ENCODE measurements around the gene XPO1. TPM values are rescaled to one million over a fixed set of nuclear protein-coding genes. Genes with fewer than 3 reads are reported as not detected.
A peak's percentile ranks its signal among the peaks of the same experiment; 100 is the strongest.

The XPO1 gene
- total and polyA plus RNA-seq, 2 experiments from 2014 or later: 115 to 485 TPM

DNA sequence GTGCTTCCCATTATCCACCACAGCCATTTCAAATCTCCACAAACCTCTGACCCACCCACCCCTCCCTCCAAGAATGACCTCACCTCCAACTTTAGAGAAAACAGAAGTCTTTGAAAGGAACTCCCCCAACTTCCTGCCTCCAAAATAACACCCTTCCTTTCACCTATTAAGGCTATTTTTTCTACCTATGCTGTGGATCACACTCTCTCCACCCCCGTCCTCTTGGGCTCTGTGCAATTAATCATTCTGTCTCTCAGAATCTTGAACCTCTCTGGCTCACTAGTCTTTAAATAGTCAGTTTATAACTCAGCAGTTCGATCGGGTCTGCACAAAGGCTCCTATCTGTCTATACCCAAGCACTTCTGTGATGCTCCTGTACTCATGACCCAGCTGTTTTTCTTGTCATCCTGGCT, 37.3 kb upstream of the XPO1 start:
- Histone ChIP-seq H3K79me2 (replicated peaks; ENCODE audit: insufficient read depth) (no peaks in the 10 kb centered on the region), H3K9me2 (ENCODE audit: insufficient read depth) (no peaks in the 10 kb centered on the region), H3K4me3 (no peak overlapping the region), H3K27ac (ENCODE audit: low read depth) (0 out of 2 replicates have a peak overlapping the region, but pooled peaks have one; percentile 28), H2AFZ (peak overlapping the region; percentile 78; the same call in 1 of the 2 replicates), H3K27me3 (ENCODE audit: insufficient read depth) (no peaks in the 10 kb centered on the region), H3K4me1 (ENCODE audit: insufficient read depth) (peaks cover 12% of the 10 kb centered on the region), H3K4me2 (peak overlapping the region; percentile 33; the same call in 1 of the 2 replicates), H3F3A (replicated peaks; ENCODE audit: low read depth) (no peaks in the 10 kb centered on the region), H3K36me3 (ENCODE audit: insufficient read depth) (no peaks in the 10 kb centered on the region), H4K20me1 (replicated peaks; ENCODE audit: insufficient read depth) (no peaks in the 10 kb centered on the region)
- peaks cover 10% of the 10 kb centered on the region for H3K4me1 Mint-ChIP-seq
- no peak for ATAC-seq
- TF ChIP-seq EZH2 (IDR thresholded peaks at IDR 0.05; ENCODE audit: low read depth, unreplicated experiment): no peak
- no peak for TF ChIP-seq ZNF331 (CRISPR knock-in tag; IDR thresholded peaks at IDR 0.05; ENCODE audit: low read depth)
- TF ChIP-seq, protein P1, sequence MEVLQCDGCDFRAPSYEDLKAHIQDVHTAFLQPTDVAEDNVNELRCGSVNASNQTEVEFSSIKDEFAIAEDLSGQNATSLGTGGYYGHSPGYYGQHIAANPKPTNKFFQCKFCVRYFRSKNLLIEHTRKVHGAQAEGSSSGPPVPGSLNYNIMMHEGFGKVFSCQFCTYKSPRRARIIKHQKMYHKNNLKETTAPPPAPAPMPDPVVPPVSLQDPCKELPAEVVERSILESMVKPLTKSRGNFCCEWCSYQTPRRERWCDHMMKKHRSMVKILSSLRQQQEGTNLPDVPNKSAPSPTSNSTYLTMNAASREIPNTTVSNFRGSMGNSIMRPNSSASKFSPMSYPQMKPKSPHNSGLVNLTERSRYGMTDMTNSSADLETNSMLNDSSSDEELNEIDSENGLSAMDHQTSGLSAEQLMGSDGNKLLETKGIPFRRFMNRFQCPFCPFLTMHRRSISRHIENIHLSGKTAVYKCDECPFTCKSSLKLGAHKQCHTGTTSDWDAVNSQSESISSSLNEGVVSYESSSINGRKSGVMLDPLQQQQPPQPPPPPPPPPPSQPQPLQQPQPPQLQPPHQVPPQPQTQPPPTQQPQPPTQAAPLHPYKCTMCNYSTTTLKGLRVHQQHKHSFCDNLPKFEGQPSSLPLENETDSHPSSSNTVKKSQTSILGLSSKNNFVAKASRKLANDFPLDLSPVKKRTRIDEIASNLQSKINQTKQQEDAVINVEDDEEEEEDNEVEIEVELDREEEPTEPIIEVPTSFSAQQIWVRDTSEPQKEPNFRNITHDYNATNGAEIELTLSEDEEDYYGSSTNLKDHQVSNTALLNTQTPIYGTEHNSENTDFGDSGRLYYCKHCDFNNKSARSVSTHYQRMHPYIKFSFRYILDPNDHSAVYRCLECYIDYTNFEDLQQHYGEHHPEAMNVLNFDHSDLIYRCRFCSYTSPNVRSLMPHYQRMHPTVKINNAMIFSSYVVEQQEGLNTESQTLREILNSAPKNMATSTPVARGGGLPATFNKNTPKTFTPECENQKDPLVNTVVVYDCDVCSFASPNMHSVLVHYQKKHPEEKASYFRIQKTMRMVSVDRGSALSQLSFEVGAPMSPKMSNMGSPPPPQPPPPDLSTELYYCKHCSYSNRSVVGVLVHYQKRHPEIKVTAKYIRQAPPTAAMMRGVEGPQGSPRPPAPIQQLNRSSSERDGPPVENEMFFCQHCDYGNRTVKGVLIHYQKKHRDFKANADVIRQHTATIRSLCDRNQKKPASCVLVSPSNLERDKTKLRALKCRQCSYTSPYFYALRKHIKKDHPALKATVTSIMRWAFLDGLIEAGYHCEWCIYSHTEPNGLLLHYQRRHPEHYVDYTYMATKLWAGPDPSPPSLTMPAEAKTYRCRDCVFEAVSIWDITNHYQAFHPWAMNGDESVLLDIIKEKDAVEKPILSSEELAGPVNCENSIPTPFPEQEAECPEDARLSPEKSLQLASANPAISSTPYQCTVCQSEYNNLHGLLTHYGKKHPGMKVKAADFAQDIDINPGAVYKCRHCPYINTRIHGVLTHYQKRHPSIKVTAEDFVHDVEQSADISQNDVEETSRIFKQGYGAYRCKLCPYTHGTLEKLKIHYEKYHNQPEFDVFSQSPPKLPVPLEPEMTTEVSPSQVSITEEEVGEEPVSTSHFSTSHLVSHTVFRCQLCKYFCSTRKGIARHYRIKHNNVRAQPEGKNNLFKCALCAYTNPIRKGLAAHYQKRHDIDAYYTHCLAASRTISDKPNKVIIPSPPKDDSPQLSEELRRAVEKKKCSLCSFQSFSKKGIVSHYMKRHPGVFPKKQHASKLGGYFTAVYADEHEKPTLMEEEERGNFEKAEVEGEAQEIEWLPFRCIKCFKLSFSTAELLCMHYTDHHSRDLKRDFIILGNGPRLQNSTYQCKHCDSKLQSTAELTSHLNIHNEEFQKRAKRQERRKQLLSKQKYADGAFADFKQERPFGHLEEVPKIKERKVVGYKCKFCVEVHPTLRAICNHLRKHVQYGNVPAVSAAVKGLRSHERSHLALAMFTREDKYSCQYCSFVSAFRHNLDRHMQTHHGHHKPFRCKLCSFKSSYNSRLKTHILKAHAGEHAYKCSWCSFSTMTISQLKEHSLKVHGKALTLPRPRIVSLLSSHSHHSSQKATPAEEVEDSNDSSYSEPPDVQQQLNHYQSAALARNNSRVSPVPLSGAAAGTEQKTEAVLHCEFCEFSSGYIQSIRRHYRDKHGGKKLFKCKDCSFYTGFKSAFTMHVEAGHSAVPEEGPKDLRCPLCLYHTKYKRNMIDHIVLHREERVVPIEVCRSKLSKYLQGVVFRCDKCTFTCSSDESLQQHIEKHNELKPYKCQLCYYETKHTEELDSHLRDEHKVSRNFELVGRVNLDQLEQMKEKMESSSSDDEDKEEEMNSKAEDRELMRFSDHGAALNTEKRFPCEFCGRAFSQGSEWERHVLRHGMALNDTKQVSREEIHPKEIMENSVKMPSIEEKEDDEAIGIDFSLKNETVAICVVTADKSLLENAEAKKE (CRISPR knock-in tag; IDR thresholded peaks at IDR 0.05): no peak
- TF ChIP-seq POLR2AphosphoS5 (IDR thresholded peaks at IDR 0.05; ENCODE audit: low read depth): no peak
- no peak for TF ChIP-seq CREB1 (CRISPR knock-in tag; IDR thresholded peaks at IDR 0.05; ENCODE audit: low read depth)
- no peak for TF ChIP-seq STAT1 (IDR thresholded peaks at IDR 0.05; ENCODE audit: unreplicated experiment)
- no peak for TF ChIP-seq CTCF (conservative IDR thresholded peaks at IDR 0.05; ENCODE audit: low read depth in 2 of 2)
- TF ChIP-seq, protein P2, sequence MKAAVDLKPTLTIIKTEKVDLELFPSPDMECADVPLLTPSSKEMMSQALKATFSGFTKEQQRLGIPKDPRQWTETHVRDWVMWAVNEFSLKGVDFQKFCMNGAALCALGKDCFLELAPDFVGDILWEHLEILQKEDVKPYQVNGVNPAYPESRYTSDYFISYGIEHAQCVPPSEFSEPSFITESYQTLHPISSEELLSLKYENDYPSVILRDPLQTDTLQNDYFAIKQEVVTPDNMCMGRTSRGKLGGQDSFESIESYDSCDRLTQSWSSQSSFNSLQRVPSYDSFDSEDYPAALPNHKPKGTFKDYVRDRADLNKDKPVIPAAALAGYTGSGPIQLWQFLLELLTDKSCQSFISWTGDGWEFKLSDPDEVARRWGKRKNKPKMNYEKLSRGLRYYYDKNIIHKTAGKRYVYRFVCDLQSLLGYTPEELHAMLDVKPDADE (IDR thresholded peaks at IDR 0.05): no peak
- TF ChIP-seq JUNB (IDR thresholded peaks at IDR 0.05; ENCODE audit: unreplicated experiment): no peak
- TF ChIP-seq ZNF114 (CRISPR knock-in tag; IDR thresholded peaks at IDR 0.05): no peak
- no peak for TF ChIP-seq EZH2phosphoT487 (IDR thresholded peaks at IDR 0.05; ENCODE audit: unreplicated experiment)
- TF ChIP-seq, protein P3, sequence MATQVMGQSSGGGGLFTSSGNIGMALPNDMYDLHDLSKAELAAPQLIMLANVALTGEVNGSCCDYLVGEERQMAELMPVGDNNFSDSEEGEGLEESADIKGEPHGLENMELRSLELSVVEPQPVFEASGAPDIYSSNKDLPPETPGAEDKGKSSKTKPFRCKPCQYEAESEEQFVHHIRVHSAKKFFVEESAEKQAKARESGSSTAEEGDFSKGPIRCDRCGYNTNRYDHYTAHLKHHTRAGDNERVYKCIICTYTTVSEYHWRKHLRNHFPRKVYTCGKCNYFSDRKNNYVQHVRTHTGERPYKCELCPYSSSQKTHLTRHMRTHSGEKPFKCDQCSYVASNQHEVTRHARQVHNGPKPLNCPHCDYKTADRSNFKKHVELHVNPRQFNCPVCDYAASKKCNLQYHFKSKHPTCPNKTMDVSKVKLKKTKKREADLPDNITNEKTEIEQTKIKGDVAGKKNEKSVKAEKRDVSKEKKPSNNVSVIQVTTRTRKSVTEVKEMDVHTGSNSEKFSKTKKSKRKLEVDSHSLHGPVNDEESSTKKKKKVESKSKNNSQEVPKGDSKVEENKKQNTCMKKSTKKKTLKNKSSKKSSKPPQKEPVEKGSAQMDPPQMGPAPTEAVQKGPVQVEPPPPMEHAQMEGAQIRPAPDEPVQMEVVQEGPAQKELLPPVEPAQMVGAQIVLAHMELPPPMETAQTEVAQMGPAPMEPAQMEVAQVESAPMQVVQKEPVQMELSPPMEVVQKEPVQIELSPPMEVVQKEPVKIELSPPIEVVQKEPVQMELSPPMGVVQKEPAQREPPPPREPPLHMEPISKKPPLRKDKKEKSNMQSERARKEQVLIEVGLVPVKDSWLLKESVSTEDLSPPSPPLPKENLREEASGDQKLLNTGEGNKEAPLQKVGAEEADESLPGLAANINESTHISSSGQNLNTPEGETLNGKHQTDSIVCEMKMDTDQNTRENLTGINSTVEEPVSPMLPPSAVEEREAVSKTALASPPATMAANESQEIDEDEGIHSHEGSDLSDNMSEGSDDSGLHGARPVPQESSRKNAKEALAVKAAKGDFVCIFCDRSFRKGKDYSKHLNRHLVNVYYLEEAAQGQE (IDR thresholded peaks at IDR 0.05; ENCODE audit: unreplicated experiment): no peak
- DNase-seq (ENCODE audit: low spot score): peak; percentile 22
- no peak overlapping the region for H3K4me3 Mint-ChIP-seq
- H3K27ac Mint-ChIP-seq: no peak overlapping the region; the same call in 1 of the 2 replicates
- H3K27me3 Mint-ChIP-seq (ENCODE audit: insufficient read depth, low read depth, poor library complexity): peaks cover 4% of the 10 kb centered on the region
- H3K9me3 Mint-ChIP-seq: no peaks in the 10 kb centered on the region
- no peaks in the 10 kb centered on the region for H3K36me3 Mint-ChIP-seq (ENCODE audit: low read depth)

All from GM23338 (cell line).